ENCODE data around the gene AP3M1.

AP3M1 gene

DNA sequence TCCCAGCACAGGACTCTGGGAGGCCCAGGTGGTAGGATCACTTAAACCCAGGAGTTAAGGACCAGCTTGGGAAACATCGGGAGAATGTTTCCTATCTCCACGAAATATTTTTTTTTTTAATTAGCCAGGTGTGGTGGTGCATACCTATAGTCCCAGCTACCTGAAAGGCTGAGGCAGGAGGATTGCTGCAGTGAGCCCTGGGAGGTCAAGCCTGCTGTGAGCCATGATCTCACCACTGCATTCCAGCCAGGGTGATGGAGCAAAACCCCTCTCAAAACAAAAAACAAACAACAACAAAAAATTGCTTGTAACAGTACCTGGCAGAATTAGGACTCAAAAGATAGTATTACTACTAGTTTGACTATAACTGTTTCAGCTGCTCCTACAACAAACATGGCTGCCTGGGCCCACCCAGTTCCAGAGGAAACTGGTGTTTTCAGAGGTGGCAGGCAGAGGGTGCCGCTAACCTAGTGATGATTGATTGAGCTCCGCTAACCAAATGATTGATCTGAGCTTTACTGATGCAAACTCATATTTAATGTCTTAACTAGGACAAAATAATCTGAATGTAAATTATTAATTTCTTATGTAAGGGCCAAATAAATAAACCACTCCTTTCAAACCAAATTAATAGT, 57.0 kb downstream of the AP3M1 start:
- Histone ChIP-seq H3K4me3 (ENCODE audit: low read depth, low read length) (no peak overlapping the region), H3K4me1 (ENCODE audit: control insufficient read depth, insufficient read depth, low read length) (no peaks in the 10 kb centered on the region), H3K9me3 (ENCODE audit: control insufficient read depth, insufficient read depth, low read depth, low read length) (no peaks in the 10 kb centered on the region), H3K36me3 (ENCODE audit: control insufficient read depth in 2 of 2, insufficient read depth in 1 of 2, low read length in 2 of 2) (peaks cover 31 to 89% of the 10 kb centered on the region in 2 experiments), H3K27ac (ENCODE audit: extremely low read depth, low read depth, low read length) (no peak overlapping the region)
- TF ChIP-seq GLIS1 (tag by site-specific recombination; IDR thresholded peaks at IDR 0.05) (peak; percentile 74), ZNF558 (tag by site-specific recombination; IDR thresholded peaks at IDR 0.05) (no peak), ZEB2 (tag by site-specific recombination; IDR thresholded peaks at IDR 0.05) (peak; percentile 48; the same call in 1 of the 2 replicates)
- ChIA-PET CTCF (interaction anchor here (0.6 to 5.6 kb wide), 2 partner anchors 12 to 298 kb away, joined by 6 to 25 read pairs; no protein-coding TSS in a partner anchor), POLR2A (no interaction called here)

DNA sequence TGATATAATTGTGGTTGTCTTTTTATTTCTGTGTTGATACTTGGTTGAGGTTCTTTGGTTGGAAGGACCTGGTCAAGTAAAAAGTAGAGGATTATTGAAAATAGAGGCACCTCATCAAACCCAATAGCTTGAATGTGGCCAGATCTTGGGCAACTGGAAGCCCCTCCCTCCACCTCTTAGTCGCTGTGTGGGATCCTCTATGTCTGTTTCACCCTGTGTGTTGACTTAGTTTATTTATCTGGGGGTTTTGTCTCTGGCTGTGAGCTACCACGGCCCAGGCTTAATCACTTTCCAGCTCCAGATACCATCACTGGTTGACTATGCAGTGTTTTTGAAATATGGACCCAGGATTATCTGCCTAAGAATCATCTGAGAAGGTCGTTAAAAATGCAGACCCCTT, 58.3 kb downstream of the AP3M1 start:
- Histone ChIP-seq H3K27ac (ENCODE audit: extremely low read depth, low read depth, low read length) (no peak overlapping the region), H3K4me1 (ENCODE audit: control insufficient read depth, insufficient read depth, low read length) (no peaks in the 10 kb centered on the region), H3K4me3 (ENCODE audit: low read depth, low read length) (no peak overlapping the region), H3K9me3 (ENCODE audit: control insufficient read depth, insufficient read depth, low read depth, low read length) (no peaks in the 10 kb centered on the region), H3K36me3 (ENCODE audit: control insufficient read depth in 2 of 2, insufficient read depth in 1 of 2, low read length in 2 of 2) (peaks cover 31 to 78% of the 10 kb centered on the region in 2 experiments)
- POLR2A ChIA-PET: no interaction called here
- CTCF ChIA-PET: interaction anchor here (0.6 to 5.6 kb wide), 6 partner anchors 11 to 213 kb away, joined by 3 to 25 read pairs (median 4); no protein-coding TSS in a partner anchor
- TF ChIP-seq, protein P1, sequence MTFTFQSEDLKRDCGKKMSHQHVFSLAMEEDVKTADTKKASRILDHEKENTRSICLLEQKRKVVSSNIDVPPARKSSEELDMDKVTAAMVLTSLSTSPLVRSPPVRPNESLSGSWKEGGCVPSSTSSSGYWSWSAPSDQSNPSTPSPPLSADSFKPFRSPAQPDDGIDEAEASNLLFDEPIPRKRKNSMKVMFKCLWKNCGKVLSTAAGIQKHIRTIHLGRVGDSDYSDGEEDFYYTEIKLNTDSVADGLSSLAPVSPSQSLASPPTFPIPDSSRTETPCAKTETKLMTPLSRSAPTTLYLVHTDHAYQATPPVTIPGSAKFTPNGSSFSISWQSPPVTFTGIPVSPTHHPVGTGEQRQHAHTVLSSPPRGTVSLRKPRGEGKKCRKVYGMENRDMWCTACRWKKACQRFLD (tag by site-specific recombination; IDR thresholded peaks at IDR 0.05): no peak
- TF ChIP-seq ZNF677 (tag by site-specific recombination; IDR thresholded peaks at IDR 0.05) (no peak), GLI4 (tag by site-specific recombination; IDR thresholded peaks at IDR 0.05) (no peak), ZFHX2 (tag by site-specific recombination; conservative IDR thresholded peaks at IDR 0.05) (no peak), ZNF654 (tag by site-specific recombination; IDR thresholded peaks at IDR 0.05; ENCODE audit: low read depth) (no peak)
- TF ChIP-seq, protein P2, sequence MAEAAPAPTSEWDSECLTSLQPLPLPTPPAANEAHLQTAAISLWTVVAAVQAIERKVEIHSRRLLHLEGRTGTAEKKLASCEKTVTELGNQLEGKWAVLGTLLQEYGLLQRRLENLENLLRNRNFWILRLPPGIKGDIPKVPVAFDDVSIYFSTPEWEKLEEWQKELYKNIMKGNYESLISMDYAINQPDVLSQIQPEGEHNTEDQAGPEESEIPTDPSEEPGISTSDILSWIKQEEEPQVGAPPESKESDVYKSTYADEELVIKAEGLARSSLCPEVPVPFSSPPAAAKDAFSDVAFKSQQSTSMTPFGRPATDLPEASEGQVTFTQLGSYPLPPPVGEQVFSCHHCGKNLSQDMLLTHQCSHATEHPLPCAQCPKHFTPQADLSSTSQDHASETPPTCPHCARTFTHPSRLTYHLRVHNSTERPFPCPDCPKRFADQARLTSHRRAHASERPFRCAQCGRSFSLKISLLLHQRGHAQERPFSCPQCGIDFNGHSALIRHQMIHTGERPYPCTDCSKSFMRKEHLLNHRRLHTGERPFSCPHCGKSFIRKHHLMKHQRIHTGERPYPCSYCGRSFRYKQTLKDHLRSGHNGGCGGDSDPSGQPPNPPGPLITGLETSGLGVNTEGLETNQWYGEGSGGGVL (tag by site-specific recombination; IDR thresholded peaks at IDR 0.05): no peak
- TF ChIP-seq, protein P3, sequence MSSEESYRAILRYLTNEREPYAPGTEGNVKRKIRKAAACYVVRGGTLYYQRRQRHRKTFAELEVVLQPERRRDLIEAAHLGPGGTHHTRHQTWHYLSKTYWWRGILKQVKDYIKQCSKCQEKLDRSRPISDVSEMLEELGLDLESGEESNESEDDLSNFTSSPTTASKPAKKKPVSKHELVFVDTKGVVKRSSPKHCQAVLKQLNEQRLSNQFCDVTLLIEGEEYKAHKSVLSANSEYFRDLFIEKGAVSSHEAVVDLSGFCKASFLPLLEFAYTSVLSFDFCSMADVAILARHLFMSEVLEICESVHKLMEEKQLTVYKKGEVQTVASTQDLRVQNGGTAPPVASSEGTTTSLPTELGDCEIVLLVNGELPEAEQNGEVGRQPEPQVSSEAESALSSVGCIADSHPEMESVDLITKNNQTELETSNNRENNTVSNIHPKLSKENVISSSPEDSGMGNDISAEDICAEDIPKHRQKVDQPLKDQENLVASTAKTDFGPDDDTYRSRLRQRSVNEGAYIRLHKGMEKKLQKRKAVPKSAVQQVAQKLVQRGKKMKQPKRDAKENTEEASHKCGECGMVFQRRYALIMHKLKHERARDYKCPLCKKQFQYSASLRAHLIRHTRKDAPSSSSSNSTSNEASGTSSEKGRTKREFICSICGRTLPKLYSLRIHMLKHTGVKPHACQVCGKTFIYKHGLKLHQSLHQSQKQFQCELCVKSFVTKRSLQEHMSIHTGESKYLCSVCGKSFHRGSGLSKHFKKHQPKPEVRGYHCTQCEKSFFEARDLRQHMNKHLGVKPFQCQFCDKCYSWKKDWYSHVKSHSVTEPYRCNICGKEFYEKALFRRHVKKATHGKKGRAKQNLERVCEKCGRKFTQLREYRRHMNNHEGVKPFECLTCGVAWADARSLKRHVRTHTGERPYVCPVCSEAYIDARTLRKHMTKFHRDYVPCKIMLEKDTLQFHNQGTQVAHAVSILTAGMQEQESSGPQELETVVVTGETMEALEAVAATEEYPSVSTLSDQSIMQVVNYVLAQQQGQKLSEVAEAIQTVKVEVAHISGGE (tag by site-specific recombination; conservative IDR thresholded peaks at IDR 0.05; ENCODE audit: low read depth): no peak

DNA sequence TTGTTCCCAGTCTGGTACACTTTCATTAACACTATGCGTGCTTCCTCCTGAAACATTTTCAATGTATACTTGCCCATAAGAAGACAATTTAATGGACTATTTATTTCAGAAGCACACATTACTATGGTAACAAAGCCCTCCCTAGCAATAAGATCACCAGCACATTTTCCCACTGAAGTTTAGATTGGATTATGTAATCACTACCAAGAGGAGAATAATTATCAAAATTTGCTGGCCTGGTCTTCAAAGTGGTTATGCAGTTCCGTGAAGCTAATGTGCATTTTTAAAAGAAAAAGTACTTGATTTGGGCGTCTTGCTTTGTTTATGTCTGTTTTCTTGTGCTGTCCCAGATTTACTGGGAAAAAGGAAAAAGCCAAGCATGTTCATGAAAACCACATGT, 61.9 kb downstream of the AP3M1 start:
- POLR2A ChIA-PET: no interaction called here
- CTCF ChIA-PET: interaction anchor here (5.6 kb wide), 1 partner anchor 7 kb away, joined by 25 read pairs; no protein-coding TSS in a partner anchor
- TF ChIP-seq, protein P4, sequence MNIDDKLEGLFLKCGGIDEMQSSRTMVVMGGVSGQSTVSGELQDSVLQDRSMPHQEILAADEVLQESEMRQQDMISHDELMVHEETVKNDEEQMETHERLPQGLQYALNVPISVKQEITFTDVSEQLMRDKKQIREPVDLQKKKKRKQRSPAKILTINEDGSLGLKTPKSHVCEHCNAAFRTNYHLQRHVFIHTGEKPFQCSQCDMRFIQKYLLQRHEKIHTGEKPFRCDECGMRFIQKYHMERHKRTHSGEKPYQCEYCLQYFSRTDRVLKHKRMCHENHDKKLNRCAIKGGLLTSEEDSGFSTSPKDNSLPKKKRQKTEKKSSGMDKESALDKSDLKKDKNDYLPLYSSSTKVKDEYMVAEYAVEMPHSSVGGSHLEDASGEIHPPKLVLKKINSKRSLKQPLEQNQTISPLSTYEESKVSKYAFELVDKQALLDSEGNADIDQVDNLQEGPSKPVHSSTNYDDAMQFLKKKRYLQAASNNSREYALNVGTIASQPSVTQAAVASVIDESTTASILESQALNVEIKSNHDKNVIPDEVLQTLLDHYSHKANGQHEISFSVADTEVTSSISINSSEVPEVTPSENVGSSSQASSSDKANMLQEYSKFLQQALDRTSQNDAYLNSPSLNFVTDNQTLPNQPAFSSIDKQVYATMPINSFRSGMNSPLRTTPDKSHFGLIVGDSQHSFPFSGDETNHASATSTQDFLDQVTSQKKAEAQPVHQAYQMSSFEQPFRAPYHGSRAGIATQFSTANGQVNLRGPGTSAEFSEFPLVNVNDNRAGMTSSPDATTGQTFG (tag by site-specific recombination; IDR thresholded peaks at IDR 0.05; ENCODE audit: borderline replicate concordance): no peak
- TF ChIP-seq ZNF157 (tag by site-specific recombination; IDR thresholded peaks at IDR 0.05): no peak
- no peak for TF ChIP-seq ZBTB8A (tag by site-specific recombination; IDR thresholded peaks at IDR 0.05)
- no peak for TF ChIP-seq ZNF558 (tag by site-specific recombination; IDR thresholded peaks at IDR 0.05)
- no peak for TF ChIP-seq ZNF248 (tag by site-specific recombination; IDR thresholded peaks at IDR 0.05)
- TF ChIP-seq ZIC2 (tag by site-specific recombination; IDR thresholded peaks at IDR 0.05): no peak
- no peak for TF ChIP-seq SCRT2 (tag by site-specific recombination; IDR thresholded peaks at IDR 0.05)
- TF ChIP-seq ZNF416 (tag by site-specific recombination; IDR thresholded peaks at IDR 0.05): no peak
- TF ChIP-seq SP3 (tag by site-specific recombination; IDR thresholded peaks at IDR 0.05): no peak
- TF ChIP-seq, protein P5, sequence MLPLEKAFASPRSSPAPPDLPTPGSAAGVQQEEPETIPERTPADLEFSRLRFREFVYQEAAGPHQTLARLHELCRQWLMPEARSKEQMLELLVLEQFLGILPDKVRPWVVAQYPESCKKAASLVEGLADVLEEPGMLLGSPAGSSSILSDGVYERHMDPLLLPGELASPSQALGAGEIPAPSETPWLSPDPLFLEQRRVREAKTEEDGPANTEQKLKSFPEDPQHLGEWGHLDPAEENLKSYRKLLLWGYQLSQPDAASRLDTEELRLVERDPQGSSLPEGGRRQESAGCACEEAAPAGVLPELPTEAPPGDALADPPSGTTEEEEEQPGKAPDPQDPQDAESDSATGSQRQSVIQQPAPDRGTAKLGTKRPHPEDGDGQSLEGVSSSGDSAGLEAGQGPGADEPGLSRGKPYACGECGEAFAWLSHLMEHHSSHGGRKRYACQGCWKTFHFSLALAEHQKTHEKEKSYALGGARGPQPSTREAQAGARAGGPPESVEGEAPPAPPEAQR (tag by site-specific recombination; IDR thresholded peaks at IDR 0.05): no peak
- TF ChIP-seq ZNF791 (tag by site-specific recombination; IDR thresholded peaks at IDR 0.05): no peak
- TF ChIP-seq ZNF311 (tag by site-specific recombination; IDR thresholded peaks at IDR 0.05; ENCODE audit: borderline replicate concordance): no peak

More for the DNA sequence above, 61.9 kb downstream of the AP3M1 start:
- peaks cover 20 to 62% of the 10 kb centered on the region in 2 experiments; a peak in 2 of 3 replicates for H3K36me3 ChIP-seq (ENCODE audit: control insufficient read depth in 2 of 2, insufficient read depth in 1 of 2, low read length in 2 of 2)
- H3K4me3 ChIP-seq (ENCODE audit: low read depth, low read length): no peak overlapping the region
- no peaks in the 10 kb centered on the region for H3K4me1 ChIP-seq (ENCODE audit: control insufficient read depth, insufficient read depth, low read length)
- no peak overlapping the region for H3K27ac ChIP-seq (ENCODE audit: extremely low read depth, low read depth, low read length)
- H3K9me3 ChIP-seq (ENCODE audit: control insufficient read depth, insufficient read depth, low read depth, low read length): no peaks in the 10 kb centered on the region
